ENCODE results near the gene ZNF789. TPM values are rescaled to one million over a fixed set of nuclear protein-coding genes. Genes with fewer than 3 reads are reported as not detected.
A peak's percentile ranks its signal among the peaks of the same experiment; 100 is the strongest.
"Not testable (repeated sequence)": the region's sequence is repeated elsewhere in the genome, so short reads cannot be mapped to it uniquely, and the experiment has no call there.

The ZNF789 gene
- total RNA-seq, 2 experiments from 2014 or later: 11.5 to 13.5 TPM

DNA sequence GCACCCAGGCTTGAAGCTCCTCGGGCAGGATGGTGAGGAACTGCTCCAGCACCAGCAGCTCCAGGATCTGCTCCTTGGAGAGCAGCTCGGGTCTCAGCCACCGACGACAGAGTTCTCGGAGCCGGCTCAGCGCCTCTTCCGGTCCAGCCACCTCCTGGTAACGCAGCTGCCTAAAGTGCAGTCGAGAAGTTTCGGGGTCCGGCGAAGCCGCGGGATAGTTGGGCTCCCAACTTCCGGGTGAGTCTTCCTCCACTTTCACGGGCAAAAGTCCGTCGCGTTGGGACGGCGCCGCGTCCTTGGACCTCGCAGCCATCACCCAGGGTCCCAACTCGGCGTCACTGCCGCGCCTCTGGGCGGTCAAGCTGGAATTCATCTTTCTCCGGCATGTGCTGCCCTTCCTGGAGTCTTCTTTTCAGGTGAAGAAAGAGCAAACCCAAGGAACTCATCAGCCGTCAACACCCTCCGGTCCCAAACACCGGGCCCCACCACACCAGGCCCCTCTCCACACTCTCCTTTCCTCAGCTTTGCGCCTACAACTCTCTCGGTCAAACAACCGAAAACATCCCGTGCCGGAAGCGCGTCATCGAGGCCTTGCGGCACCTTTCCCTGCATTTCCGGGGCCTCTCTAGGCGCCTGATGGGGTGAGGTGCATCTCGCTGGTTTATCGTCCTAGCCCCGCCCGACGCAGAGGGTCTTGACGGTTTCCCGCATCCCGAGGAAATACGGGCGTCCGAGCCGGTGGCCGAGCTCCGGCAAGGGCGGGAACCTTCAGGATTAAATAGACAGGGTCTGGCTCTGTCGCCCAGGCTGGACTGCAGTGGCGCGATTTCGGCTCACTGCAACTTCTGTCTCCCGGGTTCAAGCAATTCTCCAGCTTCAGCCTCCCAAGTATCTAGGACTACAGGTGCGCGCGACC lies 27.3 kb downstream of the ZNF789 start, which contains the start of gene ZNF394:
Gene ZNF394, minus strand, starts transcription at position 561 of the 916 bp plus-strand sequence. Its CDS starts 188 bp downstream, at position 373.
- CTCF ChIA-PET: interaction anchor here (1.1 to 2.0 kb wide), 4 partner anchors 9 to 47 kb away, joined by 3 to 7 read pairs (median 3); no protein-coding TSS in a partner anchor
- H3K4me1 Mint-ChIP-seq (ENCODE audit: low read depth): peaks cover 43% of the 10 kb centered on the region

GRCh38 chr7:99500637-99501009 lies 27.9 kb downstream of the ZNF789 start:
- Mint-ChIP-seq H3K27ac (peak overlapping the region; percentile 92), H3K27me3 (no peaks in the 10 kb centered on the region), H3K9me3 (no peaks in the 10 kb centered on the region), H3K36me3 (ENCODE audit: low read depth) (peaks cover 42% of the 10 kb centered on the region), H3K4me3 (peak overlapping the region; percentile 97), H3K4me1 (ENCODE audit: low read depth) (peaks cover 48% of the 10 kb centered on the region)
- Histone ChIP-seq H3K27me3 (ENCODE audit: control insufficient read depth in 1 of 2, insufficient read depth in 2 of 2, low read length in 2 of 2) (no peaks in the 10 kb centered on the region), H3K9me3 (ENCODE audit: control insufficient read depth in 1 of 2, insufficient read depth in 1 of 2, low read length in 2 of 2) (no peaks in the 10 kb centered on the region), H3K4me1 (ENCODE audit: insufficient read depth, low read length) (peaks cover 53% of the 10 kb centered on the region), H3K36me3 (ENCODE audit: insufficient read depth, low read length) (peaks cover 25% of the 10 kb centered on the region), H3K27ac (ENCODE audit: low read depth in 1 of 2, low read length in 2 of 2) (peak overlapping the region; percentile 95 to 97), H3K4me3 (ENCODE audit: low read length) (peak overlapping the region; percentile 77)
- no peak for TF ChIP-seq CTCF (IDR thresholded peaks at IDR 0.05)
- POLR2A ChIA-PET: interaction anchor here (0.6 to 4.5 kb wide), 24 partner anchors 8 to 928 kb away, joined by 3 to 99 read pairs (median 7); partner anchors contain the start of genes ARPC1A, ATP5MF, BUD31 and CPSF4
- DNase-seq (no peak), ATAC-seq (ENCODE audit: poor library complexity) (no peak)
- intact Hi-C loops (cut with DNase I, micrococcal nuclease): loop anchor here (1.0 to 10.0 kb wide), 4 partner anchors 28 to 514 kb away; partner anchors contain the start of genes FAM200A (in 1 of the 2), ZKSCAN1 (in 1 of the 2), ZNF789 (in 1 of the 2) and ZSCAN25 (in 1 of the 2)
- CTCF ChIA-PET: interaction anchor here (1.3 to 2.0 kb wide), 3 partner anchors 9 to 29 kb away, joined by 3 to 7 read pairs (median 3); no protein-coding TSS in a partner anchor

More for the DNA sequence above, 27.3 kb downstream of the ZNF789 start, which contains the start of gene ZNF394:
- Mint-ChIP-seq H3K4me3 (peak within 1 kb of the TSS; percentile 97), H3K36me3 (ENCODE audit: low read depth) (peaks cover 49% of the 10 kb centered on the region), H3K27ac (peak within 1 kb of the TSS; percentile 92), H3K27me3 (no peaks in the 10 kb centered on the region), H3K9me3 (no peaks in the 10 kb centered on the region)
- POLR2A ChIA-PET: interaction anchor here (0.6 to 4.5 kb wide), 36 partner anchors 9 to 1718 kb away, joined by 3 to 99 read pairs (median 5); partner anchors contain the start of genes ARPC1A, ATP5MF, BUD31 and CPSF4
- peak; percentile 80 to 95 (median 86) for DNase-seq
- intact Hi-C loops (cut with DNase I, micrococcal nuclease): loop anchor here (1.0 to 10.0 kb wide), 6 partner anchors 28 to 515 kb away; partner anchors contain the start of genes BUD31 (in 1 of the 2), FAM200A (in 1 of the 2), PDAP1 (in 1 of the 2) and ZKSCAN1 (in 1 of the 2)
- no peaks in the 10 kb centered on the region for H3K27me3 ChIP-seq (ENCODE audit: control insufficient read depth in 1 of 2, insufficient read depth in 2 of 2, low read length in 2 of 2)
- ATAC-seq (ENCODE audit: poor library complexity): peak; percentile 41
- peak within 1 kb of the TSS; percentile 77 for H3K4me3 ChIP-seq (ENCODE audit: low read length)
- H3K27ac ChIP-seq (ENCODE audit: low read depth in 1 of 2, low read length in 2 of 2): peak within 1 kb of the TSS; percentile 95 to 97
- H3K4me1 ChIP-seq (ENCODE audit: insufficient read depth, low read length): peaks cover 48% of the 10 kb centered on the region
- H3K36me3 ChIP-seq (ENCODE audit: insufficient read depth, low read length): peaks cover 29% of the 10 kb centered on the region
- no peak for TF ChIP-seq CTCF (IDR thresholded peaks at IDR 0.05)
- H3K9me3 ChIP-seq (ENCODE audit: control insufficient read depth in 1 of 2, insufficient read depth in 1 of 2, low read length in 2 of 2): peaks cover 0 to 6% of the 10 kb centered on the region in 2 experiments

DNA sequence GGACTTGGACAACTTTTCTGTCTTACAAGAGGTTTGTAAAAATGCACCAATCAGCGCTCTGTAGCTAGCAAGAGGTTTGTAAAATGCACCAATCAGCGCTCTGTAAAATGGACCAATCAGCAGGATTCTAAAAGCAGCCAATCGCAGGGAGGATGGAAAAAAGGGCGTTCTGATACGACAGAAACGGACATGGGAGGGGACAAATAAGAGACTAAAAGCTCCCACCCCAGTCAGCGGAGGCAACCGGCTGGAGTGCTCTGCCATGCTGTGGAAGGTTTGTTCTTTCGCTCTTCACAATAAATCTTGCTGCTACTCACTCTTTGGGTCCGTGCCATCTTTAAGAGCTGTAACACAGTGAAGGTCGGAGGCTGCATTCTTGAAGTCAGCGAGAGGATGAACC lies 28.5 kb downstream of the ZNF789 start:
- ChIA-PET POLR2A (interaction anchor here (2.3 to 4.5 kb wide), 4 partner anchors 51 to 115 kb away, joined by 15 to 99 read pairs (median 27); partner anchors contain the start of genes BUD31, FAM200A, PDAP1 and ZNF655), CTCF (interaction anchor here (1.5 to 2.0 kb wide), 2 partner anchors 15 to 30 kb away, joined by 3 to 7 read pairs; no protein-coding TSS in a partner anchor)
- H3K9me3 ChIP-seq (ENCODE audit: control insufficient read depth in 1 of 2, insufficient read depth in 1 of 2, low read length in 2 of 2); H3K27ac ChIP-seq (ENCODE audit: low read depth in 1 of 2, low read length in 2 of 2); H3K9me3 Mint-ChIP-seq; H3K27me3 Mint-ChIP-seq; ATAC-seq (ENCODE audit: poor library complexity); DNase-seq; H3K4me3 ChIP-seq (ENCODE audit: low read length); H3K27me3 ChIP-seq (ENCODE audit: control insufficient read depth in 1 of 2, insufficient read depth in 2 of 2, low read length in 2 of 2): not testable (repeated sequence)
- peaks cover 36% of the 10 kb centered on the region for H3K36me3 Mint-ChIP-seq (ENCODE audit: low read depth)
- H3K4me3 Mint-ChIP-seq: peak overlapping the region; percentile 97
- peaks cover 22% of the 10 kb centered on the region for H3K36me3 ChIP-seq (ENCODE audit: insufficient read depth, low read length)
- peaks cover 51% of the 10 kb centered on the region for H3K4me1 Mint-ChIP-seq (ENCODE audit: low read depth)
- peaks cover 57% of the 10 kb centered on the region for H3K4me1 ChIP-seq (ENCODE audit: insufficient read depth, low read length)
- H3K27ac Mint-ChIP-seq: peak overlapping the region; percentile 92
- intact Hi-C loops (cut with DNase I, micrococcal nuclease): loop anchor here (2.0 to 10.0 kb wide), 2 partner anchors 52 to 514 kb away; partner anchors contain the start of genes FAM200A (in 1 of the 2) and ZKSCAN1 (in 1 of the 2)

All from CD4-positive, alpha-beta T cell (primary cell).